Liver (tissue), 9 donors: ENCODE data around the gene SUN3. TPM values are rescaled to one million over a fixed set of nuclear protein-coding genes. Genes with fewer than 3 reads are reported as not detected.

ENCODE experiments used
- DNase-seq: peaks from one replicate; pipeline ENCODE4 v3.0.0-alpha.2; 2017; ENCODE audit warnings: low spot score
- H3K27ac ChIP-seq, 2 donors: one replicate each; pipeline ENCODE4 v1.7.0; 2013; ENCODE audit warnings: inconsistent platforms in 2 of 2, low read length in 2 of 2, control low read depth in 1 of 2, low read depth in 1 of 2, mild to moderate bottlenecking in 1 of 2
- H3K27me3 ChIP-seq, 4 donors: one replicate each; pipeline versions ENCODE4 v1.6.1 to v1.7.0; 2013; ENCODE audit warnings: low read length in 3 of 4, inconsistent platforms in 1 of 4, mild to moderate bottlenecking in 1 of 4, moderate library complexity in 1 of 4; ENCODE audit not compliant: control insufficient read depth in 4 of 4, insufficient read depth in 4 of 4
- H3K36me3 ChIP-seq, 4 donors: one replicate each; pipeline versions ENCODE4 v1.6.1 to v1.7.0; 2013; ENCODE audit warnings: low read length in 3 of 4, mild to moderate bottlenecking in 3 of 4, low read depth in 1 of 4, moderate library complexity in 1 of 4; ENCODE audit not compliant: control insufficient read depth in 4 of 4, insufficient read depth in 3 of 4
- H3K4me1 ChIP-seq, 4 donors: one replicate each; pipeline versions ENCODE4 v1.6.1 to v1.7.0; 2013; ENCODE audit warnings: low read length in 3 of 4, mild to moderate bottlenecking in 3 of 4, moderate library complexity in 1 of 4; ENCODE audit not compliant: control insufficient read depth in 4 of 4, insufficient read depth in 4 of 4
- H3K4me3 ChIP-seq, 3 donors: one replicate each; pipeline versions ENCODE4 v1.6.1 to v1.7.0; 2013; ENCODE audit warnings: low read length in 3 of 3, control low read depth in 1 of 3, low read depth in 1 of 3, mild to moderate bottlenecking in 1 of 3
- H3K9ac ChIP-seq, 2 donors: one replicate each; pipeline ENCODE4 v1.7.0; 2013; ENCODE audit warnings: low read length in 2 of 2, mild to moderate bottlenecking in 2 of 2, moderate library complexity in 2 of 2, control low read depth in 1 of 2, low read depth in 1 of 2
- H3K9me3 ChIP-seq, 4 donors: one replicate each; pipeline versions ENCODE4 v1.6.1 to v1.7.0; 2013; ENCODE audit warnings: low read length in 3 of 4; ENCODE audit not compliant: control insufficient read depth in 4 of 4
- ATF3 ChIP-seq: IDR thresholded peaks from 2 replicates; pipeline ENCODE4 v1.6.1; 2016; ENCODE audit warnings: antibody characterized with exemption
- FOXA2 ChIP-seq: IDR thresholded peaks from 2 replicates; pipeline ENCODE4 v1.6.1; 2016; ENCODE audit warnings: antibody characterized with exemption
- GABPA ChIP-seq, 2 donors: IDR thresholded peaks in 1 of 2; conservative IDR thresholded peaks in 1 of 2; 2 replicates each; pipeline ENCODE4 v1.6.1; 2016; ENCODE audit warnings: antibody characterized with exemption in 2 of 2, mild to moderate bottlenecking in 1 of 2, moderate library complexity in 1 of 2
- HNF4A ChIP-seq, 2 donors: conservative IDR thresholded peaks; 2 replicates each; pipeline ENCODE4 v1.6.1; 2016; ENCODE audit warnings: antibody characterized with exemption in 2 of 2, mild to moderate bottlenecking in 2 of 2
- HNF4G ChIP-seq: IDR thresholded peaks from 2 replicates; pipeline ENCODE4 v1.6.1; 2016; ENCODE audit warnings: antibody characterized with exemption
- JUND ChIP-seq, 2 donors: IDR thresholded peaks; 2 replicates each; pipeline ENCODE4 v1.6.1; 2016; ENCODE audit warnings: antibody characterized with exemption in 2 of 2
- MAX ChIP-seq: IDR thresholded peaks from 2 replicates; pipeline ENCODE4 v1.6.1; 2016; ENCODE audit warnings: antibody characterized with exemption
- NR2F2 ChIP-seq: IDR thresholded peaks from 2 replicates; pipeline ENCODE4 v1.6.1; 2016; ENCODE audit warnings: antibody characterized with exemption
- RAD21 ChIP-seq, 2 donors: IDR thresholded peaks; 2 replicates each; pipeline ENCODE4 v1.6.1; 2016; ENCODE audit warnings: antibody characterized with exemption in 2 of 2, mild to moderate bottlenecking in 2 of 2
- RXRA ChIP-seq, 2 donors: IDR thresholded peaks; 2 replicates each; pipeline ENCODE4 v1.6.1; 2017 to 2018; ENCODE audit warnings: antibody characterized with exemption in 2 of 2, mild to moderate bottlenecking in 1 of 2
- SP1 ChIP-seq: IDR thresholded peaks from 2 replicates; pipeline ENCODE4 v1.6.1; 2018; ENCODE audit warnings: antibody characterized with exemption, mild to moderate bottlenecking
- TAF1 ChIP-seq: conservative IDR thresholded peaks from 2 replicates; pipeline ENCODE4 v1.6.1; 2016; ENCODE audit warnings: antibody characterized with exemption, mild to moderate bottlenecking
- YY1 ChIP-seq: IDR thresholded peaks from 2 replicates; pipeline ENCODE4 v1.6.1; 2016; ENCODE audit warnings: antibody characterized with exemption, mild to moderate bottlenecking
- ZBTB33 ChIP-seq: IDR thresholded peaks from 2 replicates; pipeline ENCODE4 v1.6.1; 2016; ENCODE audit warnings: antibody characterized with exemption
- WGBS: extraction: QIAGEN DNeasy Blood & Tissue Kit; methylation state at CpG from one replicate; pipeline ENCODE4 v1.1.7; 2013; 5-methylcytosine and 5-hydroxymethylcytosine counted together
- polyA plus RNA-seq, 2 donors: library from polyadenylated mRNA; stranded (reverse) in 1 of 2; unstranded in 1 of 2; fragments of 200-250 nt in 1 of 2; fragments of >200 nt in 1 of 2; fragmentation: Nextera tagmentation in 1 of 2; extraction: Ambion mirVana in 1 of 2; gene quantifications; one replicate each; pipeline versions ENCODE4 v1.2.1 to v1.2.3, GENCODE V29; 2013 to 2015
- total RNA-seq, 2 donors: library from RNA; depleted of rRNA; stranded (reverse); fragments of >200 nt; gene quantifications; one replicate each; pipeline ENCODE4 v1.2.3, GENCODE V29; 2014
- TF ChIP-seq, protein P1 (sequence below): fragments of 150-350 bp; IDR thresholded peaks from 2 replicates; pipeline ENCODE4 v1.5.1; 2017; ENCODE audit warnings: improper control_type of control experiment, low read depth, low read length; ENCODE audit not compliant: missing input control
- donor health status: healthy.
- donor health status: healthy.
- donor health status: healthy.
- donor health status: healthy.
- donor health status: healthy.

Gene SUN3
- total and polyA plus RNA-seq, 4 donors, result not detected

DNA sequence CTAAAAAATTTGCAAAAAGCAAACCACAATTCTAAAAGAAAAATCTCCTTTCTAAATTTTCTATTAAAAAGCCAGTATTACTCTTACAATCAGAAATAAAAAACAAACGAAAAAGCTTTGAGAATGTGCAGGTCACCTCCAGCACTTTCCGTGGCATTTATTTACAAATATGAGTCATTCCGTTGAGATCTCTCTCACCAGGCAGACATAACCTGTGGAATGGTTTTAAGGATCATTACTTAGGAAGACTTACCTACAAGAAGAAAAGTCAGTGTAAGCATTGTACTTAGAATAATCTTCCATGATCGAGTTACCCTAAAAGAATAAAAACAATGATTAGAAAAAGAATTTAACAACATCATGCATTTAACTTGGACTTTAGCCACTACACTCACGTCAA is 3.3 kb downstream of the SUN3 start:
- DNase-seq, result no peak
- WGBS, result 56% methylated on average over 5 of the region's 5 CpGs
- Histone ChIP-seq H3K4me1 (no peaks in the 10 kb centered on the region), H3K27me3 (peaks cover 0 to 3% (median 0%) of the 10 kb centered on the region in 4 donors), H3K9ac (no peak overlapping the region), H3K27ac (no peak overlapping the region), H3K4me3 (no peak overlapping the region), H3K9me3 (peaks cover 0 to 16% (median 0%) of the 10 kb centered on the region in 4 donors), H3K36me3 (no peaks in the 10 kb centered on the region)
- no peak for TF ChIP-seq YY1
- TF ChIP-seq FOXA2, result no peak
- TF ChIP-seq JUND (IDR thresholded peaks at IDR 0.05), result no peak
- TF ChIP-seq, protein P1, sequence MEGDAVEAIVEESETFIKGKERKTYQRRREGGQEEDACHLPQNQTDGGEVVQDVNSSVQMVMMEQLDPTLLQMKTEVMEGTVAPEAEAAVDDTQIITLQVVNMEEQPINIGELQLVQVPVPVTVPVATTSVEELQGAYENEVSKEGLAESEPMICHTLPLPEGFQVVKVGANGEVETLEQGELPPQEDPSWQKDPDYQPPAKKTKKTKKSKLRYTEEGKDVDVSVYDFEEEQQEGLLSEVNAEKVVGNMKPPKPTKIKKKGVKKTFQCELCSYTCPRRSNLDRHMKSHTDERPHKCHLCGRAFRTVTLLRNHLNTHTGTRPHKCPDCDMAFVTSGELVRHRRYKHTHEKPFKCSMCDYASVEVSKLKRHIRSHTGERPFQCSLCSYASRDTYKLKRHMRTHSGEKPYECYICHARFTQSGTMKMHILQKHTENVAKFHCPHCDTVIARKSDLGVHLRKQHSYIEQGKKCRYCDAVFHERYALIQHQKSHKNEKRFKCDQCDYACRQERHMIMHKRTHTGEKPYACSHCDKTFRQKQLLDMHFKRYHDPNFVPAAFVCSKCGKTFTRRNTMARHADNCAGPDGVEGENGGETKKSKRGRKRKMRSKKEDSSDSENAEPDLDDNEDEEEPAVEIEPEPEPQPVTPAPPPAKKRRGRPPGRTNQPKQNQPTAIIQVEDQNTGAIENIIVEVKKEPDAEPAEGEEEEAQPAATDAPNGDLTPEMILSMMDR, result no peak
- TF ChIP-seq SP1, result no peak
- no peak for TF ChIP-seq GABPA (IDR thresholded peaks at IDR 0.05 in 1 of 2, conservative IDR thresholded peaks at IDR 0.05 in 1 of 2)
- no peak for TF ChIP-seq ZBTB33
- no peak for TF ChIP-seq TAF1
- TF ChIP-seq HNF4G, result no peak
- no peak for TF ChIP-seq MAX
- TF ChIP-seq HNF4A (conservative IDR thresholded peaks at IDR 0.05), result no peak
- TF ChIP-seq NR2F2, result no peak

DNA sequence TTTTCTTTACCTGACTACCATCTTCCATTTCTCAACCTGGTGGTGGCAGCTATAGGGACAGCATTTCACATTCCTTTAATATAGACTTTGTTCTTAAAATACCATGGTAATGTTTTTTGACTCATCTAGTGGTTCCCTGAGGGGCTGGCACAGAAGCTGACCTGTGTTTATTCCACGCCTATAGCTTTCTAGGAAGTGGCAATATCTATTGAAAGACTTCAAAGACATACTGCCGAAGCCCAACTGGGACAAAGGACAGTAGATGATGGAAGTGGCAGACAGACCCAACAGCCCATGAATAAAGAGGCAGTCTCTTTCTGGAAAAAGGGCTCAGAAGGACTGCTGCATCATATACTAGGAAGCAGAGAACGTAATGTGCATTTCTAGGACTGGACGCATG is 11.2 kb downstream of the SUN3 start:
- no peaks in the 10 kb centered on the region for H3K36me3 ChIP-seq
- peaks cover 0 to 2% (median 0%) of the 10 kb centered on the region in 4 donors for H3K27me3 ChIP-seq
- no peak for TF ChIP-seq FOXA2
- TF ChIP-seq RXRA (IDR thresholded peaks at IDR 0.05), result no peak
- no peak for TF ChIP-seq HNF4A (conservative IDR thresholded peaks at IDR 0.05)
- no peak for TF ChIP-seq JUND (IDR thresholded peaks at IDR 0.05)
- no peak for TF ChIP-seq SP1
- no peak for TF ChIP-seq HNF4G
- no peak for TF ChIP-seq RAD21 (IDR thresholded peaks at IDR 0.05)
- no peak for TF ChIP-seq ZBTB33
- TF ChIP-seq ATF3, result no peak
- TF ChIP-seq, protein P1, result no peak
- no peak overlapping the region for H3K4me3 ChIP-seq
- WGBS, result 88% methylated on average over 4 of the region's 4 CpGs
- H3K27ac ChIP-seq, result no peak overlapping the region
- no peak for DNase-seq
- no peaks in the 10 kb centered on the region for H3K4me1 ChIP-seq
- no peak overlapping the region for H3K9ac ChIP-seq
- no peaks in the 10 kb centered on the region for H3K9me3 ChIP-seq
